GM23338 (cell line): Measurements from ENCODE around the gene RYR3. TPM values are rescaled to one million over a fixed set of nuclear protein-coding genes. Genes with fewer than 3 reads are reported as not detected.

Experiments used
- ATAC-seq: fragments of 200-7000 bp; cut with Tn5 transposase; 3 replicates; pipeline ENCODE4 v1.9.1; 2020
- DNase-seq: peaks from one replicate; pipeline ENCODE4 v3.0.0-alpha.2; 2015; ENCODE audit warnings: low spot score
- H2AFZ ChIP-seq: fragments of 200-600 bp; sonication (generic); 2 replicates; pipeline ENCODE4 v1.8.0; 2016; ENCODE audit warnings: antibody characterized with exemption, mild to moderate bottlenecking, moderate library complexity
- H3F3A ChIP-seq: fragments of 200-600 bp; sonication (generic); replicated peaks from 2 replicates; pipeline ENCODE4 v1.8.0; 2017; ENCODE audit warnings: antibody characterized with exemption, mixed run types, low read depth
- H3K27ac ChIP-seq: fragments of 200-600 bp; sonication (generic); 2 replicates; pipeline ENCODE4 v1.6.1; 2016; ENCODE audit warnings: low read depth
- H3K27me3 ChIP-seq: fragments of 200-600 bp; sonication (generic); 2 replicates; pipeline ENCODE4 v1.8.0; 2016; ENCODE audit warnings: mild to moderate bottlenecking, mixed run types, moderate library complexity; ENCODE audit not compliant: insufficient read depth
- H3K36me3 ChIP-seq: fragments of 200-600 bp; sonication (generic); 2 replicates; pipeline ENCODE4 v1.8.0; 2016; ENCODE audit warnings: mild to moderate bottlenecking; ENCODE audit not compliant: insufficient read depth
- H3K4me1 ChIP-seq: fragments of 200-600 bp; sonication (generic); 2 replicates; pipeline ENCODE4 v1.8.0; 2016; ENCODE audit warnings: mild to moderate bottlenecking, moderate library complexity; ENCODE audit not compliant: insufficient read depth
- H3K4me2 ChIP-seq: fragments of 200-600 bp; sonication (generic); 2 replicates; pipeline ENCODE4 v1.7.1; 2017; ENCODE audit warnings: mixed run types
- H3K4me3 ChIP-seq: fragments of 200-600 bp; sonication (generic); 2 replicates; pipeline ENCODE4 v1.6.1; 2016; ENCODE audit warnings: mixed run types
- H3K79me2 ChIP-seq: fragments of 200-600 bp; sonication (generic); replicated peaks from 2 replicates; pipeline ENCODE4 v1.8.0; 2017; ENCODE audit warnings: mild to moderate bottlenecking; ENCODE audit not compliant: insufficient read depth
- H3K9me2 ChIP-seq: fragments of 200-600 bp; sonication (generic); 2 replicates; pipeline ENCODE4 v1.8.0; 2017; ENCODE audit not compliant: insufficient read depth
- H4K20me1 ChIP-seq: fragments of 200-600 bp; sonication (generic); replicated peaks from 2 replicates; pipeline ENCODE4 v1.8.0; 2017; ENCODE audit warnings: mild to moderate bottlenecking; ENCODE audit not compliant: insufficient read depth
- H3K27ac Mint-ChIP-seq: 2 replicates; pipeline ENCODE4 v1.8.0; 2020; ENCODE audit warnings: inconsistent platforms, mild to moderate bottlenecking, moderate library complexity, mixed read lengths
- H3K27me3 Mint-ChIP-seq: 3 replicates; pipeline ENCODE4 v1.8.0; 2022; ENCODE audit warnings: low read depth, mild to moderate bottlenecking, moderate library complexity, mixed read lengths, inconsistent platforms; ENCODE audit not compliant: insufficient read depth, poor library complexity
- H3K36me3 Mint-ChIP-seq: 3 replicates; pipeline ENCODE4 v1.8.0; 2021; ENCODE audit warnings: low read depth, mild to moderate bottlenecking, inconsistent platforms, moderate library complexity, mixed read lengths
- H3K4me1 Mint-ChIP-seq: 3 replicates; pipeline ENCODE4 v1.8.0; 2020; ENCODE audit warnings: mild to moderate bottlenecking, inconsistent platforms, mixed read lengths
- H3K4me3 Mint-ChIP-seq: 3 replicates; pipeline ENCODE4 v1.8.0; 2021; ENCODE audit warnings: moderate library complexity, mild to moderate bottlenecking, inconsistent platforms, mixed read lengths
- H3K9me3 Mint-ChIP-seq: 3 replicates; pipeline ENCODE4 v1.8.0; 2020; ENCODE audit warnings: moderate library complexity, mild to moderate bottlenecking, inconsistent platforms, mixed read lengths
- EZH2 ChIP-seq: fragments of 200-600 bp; sonication (generic); IDR thresholded peaks from one replicate; pipeline ENCODE4 v1.8.0; 2017; ENCODE audit warnings: antibody characterized with exemption, mild to moderate bottlenecking, low read depth; ENCODE audit not compliant: unreplicated experiment
- NANOG ChIP-seq: IDR thresholded peaks from 2 replicates; pipeline ENCODE4 v1.6.1; 2016; ENCODE audit warnings: antibody characterized with exemption, borderline replicate concordance
- ZNF114 ChIP-seq: fragments of 250-450 bp; sonication (Bioruptor Pico); IDR thresholded peaks from 2 replicates; pipeline ENCODE4 v1.5.0; 2020; ENCODE audit warnings: mild to moderate bottlenecking, moderate library complexity
- ZNF331 ChIP-seq: fragments of 250-450 bp; sonication (Bioruptor Pico); IDR thresholded peaks from 2 replicates; pipeline ENCODE4 v1.5.0; 2020; ENCODE audit warnings: low read depth, mild to moderate bottlenecking, moderate library complexity
- ZNF462 ChIP-seq: fragments of 250-450 bp; sonication (Bioruptor Pico); IDR thresholded peaks from 2 replicates; pipeline ENCODE4 v1.5.0; 2020; ENCODE audit warnings: mild to moderate bottlenecking, moderate library complexity
- polyA plus RNA-seq: library from polyadenylated mRNA; unstranded; fragments of >200 nt; fragmentation: Nextera tagmentation; extraction: Ambion mirVana; gene quantifications from 2 replicates; pipeline ENCODE4 v1.2.1, GENCODE V29; 2016
- total RNA-seq: library from RNA; depleted of rRNA; stranded (reverse); fragments of >200 nt; shearing (Covaris generic); gene quantifications from 2 replicates; pipeline ENCODE4 v1.2.3, GENCODE V29; 2014

Gene RYR3
- total and polyA plus RNA-seq, 2 experiments from 2014 or later: 1.1 to 1.2 TPM

- Mint-ChIP-seq H3K4me3 (no peak overlapping the region), H3K9me3 (no peaks in the 10 kb centered on the region), H3K27ac (no peak overlapping the region), H3K4me1 (peaks cover 3% of the 10 kb centered on the region; the same call in 2 of the 3 replicates), H3K36me3 (no peaks in the 10 kb centered on the region), H3K27me3 (peaks cover 1% of the 10 kb centered on the region)
- peaks cover 11% of the 10 kb centered on the region for H3K4me1 ChIP-seq
- H3K4me3 ChIP-seq: no peak overlapping the region
- ATAC-seq (no peak), DNase-seq (no peak)
- no peaks in the 10 kb centered on the region for H3K27me3 ChIP-seq
- H2AFZ ChIP-seq: no peak overlapping the region
- H3K4me2 ChIP-seq: no peak overlapping the region
- no peak overlapping the region for H3K27ac ChIP-seq
- no peaks in the 10 kb centered on the region for H4K20me1 ChIP-seq
- no peak for TF ChIP-seq ZNF462
- no peak for TF ChIP-seq NANOG
- no peak for TF ChIP-seq EZH2
- TF ChIP-seq ZNF331 (CRISPR knock-in tag): no peak
- no peaks in the 10 kb centered on the region for H3K9me2 ChIP-seq
- no peaks in the 10 kb centered on the region for H3K79me2 ChIP-seq
- H3F3A ChIP-seq: no peaks in the 10 kb centered on the region
- no peaks in the 10 kb centered on the region for H3K36me3 ChIP-seq
These were observed 469.4 kb downstream of the RYR3 start for GRCh38 chr15:33780011-33780768.

GRCh38 chr15:33782966-33783365 is 472.2 kb downstream of the RYR3 start:
- DNase-seq (peak; percentile 18), ATAC-seq (no peak)
- Histone ChIP-seq H3K27me3 (no peaks in the 10 kb centered on the region), H3K4me1 (peaks cover 11% of the 10 kb centered on the region), H3K27ac (no peak overlapping the region), H3K79me2 (no peaks in the 10 kb centered on the region), H4K20me1 (no peaks in the 10 kb centered on the region), H3K36me3 (no peaks in the 10 kb centered on the region), H3K9me2 (no peaks in the 10 kb centered on the region), H2AFZ (peak overlapping the region; percentile 21; the same call in 1 of the 2 replicates), H3K4me2 (0 out of 2 replicates have a peak overlapping the region, but pooled peaks have one; percentile 59), H3K4me3 (no peak overlapping the region), H3F3A (no peaks in the 10 kb centered on the region)
- Mint-ChIP-seq H3K9me3 (no peaks in the 10 kb centered on the region), H3K27ac (no peak overlapping the region), H3K4me1 (peaks cover 3% of the 10 kb centered on the region; the same call in 2 of the 3 replicates), H3K27me3 (peaks cover 1% of the 10 kb centered on the region), H3K36me3 (no peaks in the 10 kb centered on the region), H3K4me3 (no peak overlapping the region)
- TF ChIP-seq ZNF114 (CRISPR knock-in tag): no peak
